Osteoblast (primary cell): ENCODE measurements around the gene ZNRF4. TPM values are rescaled to one million over a fixed set of nuclear protein-coding genes. Genes with fewer than 3 reads are reported as not detected.
A peak's percentile ranks its signal among the peaks of the same experiment; 100 is the strongest.

ENCODE experiments used
- DNase-seq: peaks from one replicate; pipeline ENCODE4 v3.0.0; 2011; ENCODE audit warnings: low spot score, mixed read lengths; ENCODE audit not compliant: insufficient read length; ENCODE audit errors: missing footprints
- H2AFZ ChIP-seq: 2 replicates; pipeline ENCODE4 v1.6.0; 2011; ENCODE audit warnings: mild to moderate bottlenecking, low read length
- H3K27ac ChIP-seq: 2 replicates; pipeline ENCODE4 v1.5.1; 2011; ENCODE audit warnings: mild to moderate bottlenecking, low read depth, low read length, moderate library complexity
- H3K27me3 ChIP-seq: 2 replicates; pipeline ENCODE4 v1.6.0; 2012; ENCODE audit warnings: mild to moderate bottlenecking, control low read depth, inconsistent platforms, low read length, moderate library complexity; ENCODE audit not compliant: insufficient read depth
- H3K36me3 ChIP-seq: 2 replicates; pipeline ENCODE4 v1.5.1; 2011; ENCODE audit warnings: mild to moderate bottlenecking, low read length, control low read depth, moderate library complexity; ENCODE audit not compliant: insufficient read depth
- H3K4me1 ChIP-seq: 2 replicates; pipeline ENCODE4 v1.5.1; 2011; ENCODE audit warnings: mild to moderate bottlenecking, low read length, control low read depth, moderate library complexity; ENCODE audit not compliant: insufficient read depth
- H3K4me2 ChIP-seq: 2 replicates; pipeline ENCODE4 v1.6.0; 2011; ENCODE audit warnings: mild to moderate bottlenecking, low read length; ENCODE audit not compliant: insufficient read depth
- H3K4me3 ChIP-seq: fragments of 200-600 bp; sonication (generic); 3 replicates; pipeline ENCODE4 v1.5.1; 2012; ENCODE audit warnings: mild to moderate bottlenecking, low read length, inconsistent platforms; ENCODE audit not compliant: insufficient read depth
- H3K79me2 ChIP-seq: 2 replicates; pipeline ENCODE4 v1.6.0; 2012; ENCODE audit warnings: mild to moderate bottlenecking, low read length, control low read depth, inconsistent platforms; ENCODE audit not compliant: insufficient read depth
- H3K9me3 ChIP-seq: 2 replicates; pipeline ENCODE4 v1.5.1; 2011; ENCODE audit warnings: low read depth, low read length, control low read depth
- H4K20me1 ChIP-seq: 2 replicates; pipeline ENCODE4 v1.6.0; 2012; ENCODE audit warnings: mild to moderate bottlenecking, low read length, control low read depth; ENCODE audit not compliant: insufficient read depth
- total RNA-seq: library from RNA; depleted of rRNA; stranded (reverse); fragments of >200 nt; gene quantifications from 2 replicates; pipeline ENCODE4 v1.2.3, GENCODE V29; 2012
- TF ChIP-seq, protein P1 (sequence below): IDR thresholded peaks from 2 replicates; pipeline ENCODE4 v1.5.1; 2011; ENCODE audit warnings: mild to moderate bottlenecking, low read depth, low read length, moderate library complexity; ENCODE audit errors: extremely low read depth

Gene ZNRF4
- total RNA-seq, 1 donor = not detected

- Histone ChIP-seq H3K27me3 (peaks cover 45% of the 10 kb centered on the region), H3K4me2 (no peak overlapping the region), H3K4me1 (no peaks in the 10 kb centered on the region), H4K20me1 (no peaks in the 10 kb centered on the region), H3K36me3 (no peaks in the 10 kb centered on the region), H3K27ac (no peak overlapping the region), H3K9me3 (no peaks in the 10 kb centered on the region), H3K79me2 (no peaks in the 10 kb centered on the region), H3K4me3 (no peak overlapping the region), H2AFZ (no peak overlapping the region)
- TF ChIP-seq, protein P1, sequence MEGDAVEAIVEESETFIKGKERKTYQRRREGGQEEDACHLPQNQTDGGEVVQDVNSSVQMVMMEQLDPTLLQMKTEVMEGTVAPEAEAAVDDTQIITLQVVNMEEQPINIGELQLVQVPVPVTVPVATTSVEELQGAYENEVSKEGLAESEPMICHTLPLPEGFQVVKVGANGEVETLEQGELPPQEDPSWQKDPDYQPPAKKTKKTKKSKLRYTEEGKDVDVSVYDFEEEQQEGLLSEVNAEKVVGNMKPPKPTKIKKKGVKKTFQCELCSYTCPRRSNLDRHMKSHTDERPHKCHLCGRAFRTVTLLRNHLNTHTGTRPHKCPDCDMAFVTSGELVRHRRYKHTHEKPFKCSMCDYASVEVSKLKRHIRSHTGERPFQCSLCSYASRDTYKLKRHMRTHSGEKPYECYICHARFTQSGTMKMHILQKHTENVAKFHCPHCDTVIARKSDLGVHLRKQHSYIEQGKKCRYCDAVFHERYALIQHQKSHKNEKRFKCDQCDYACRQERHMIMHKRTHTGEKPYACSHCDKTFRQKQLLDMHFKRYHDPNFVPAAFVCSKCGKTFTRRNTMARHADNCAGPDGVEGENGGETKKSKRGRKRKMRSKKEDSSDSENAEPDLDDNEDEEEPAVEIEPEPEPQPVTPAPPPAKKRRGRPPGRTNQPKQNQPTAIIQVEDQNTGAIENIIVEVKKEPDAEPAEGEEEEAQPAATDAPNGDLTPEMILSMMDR = no peak
- DNase-seq = peak; percentile 77
Measured at GRCh38 chr19:5489551-5489950, 34.3 kb downstream of the ZNRF4 start.

DNA sequence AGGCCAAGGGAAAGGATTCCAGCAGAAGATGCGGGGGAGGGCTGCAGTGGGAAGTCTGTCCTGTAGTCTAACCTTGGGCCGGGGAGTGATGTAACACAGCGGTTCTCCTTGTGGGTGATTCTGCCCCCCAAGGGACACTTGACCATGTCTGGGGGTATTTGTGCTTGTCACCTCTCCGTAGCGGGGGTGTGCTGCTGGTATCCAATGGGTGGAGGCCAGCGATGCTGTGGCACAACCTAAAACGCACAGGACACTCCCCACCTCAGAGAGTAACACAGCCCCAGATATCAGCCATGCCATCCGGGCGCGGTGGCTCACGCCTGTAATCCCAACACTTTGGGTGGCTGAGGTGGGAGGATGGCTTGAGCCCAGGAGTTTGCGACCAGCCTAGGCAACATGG is 36.3 kb downstream of the ZNRF4 start:
- no peaks in the 10 kb centered on the region for H3K36me3 ChIP-seq
- H3K9me3 ChIP-seq = no peaks in the 10 kb centered on the region
- no peaks in the 10 kb centered on the region for H4K20me1 ChIP-seq
- H3K4me2 ChIP-seq = no peak overlapping the region
- H3K79me2 ChIP-seq = no peaks in the 10 kb centered on the region
- no peak overlapping the region for H3K27ac ChIP-seq
- peaks cover 42% of the 10 kb centered on the region for H3K27me3 ChIP-seq
- H3K4me1 ChIP-seq = no peaks in the 10 kb centered on the region
- no peak overlapping the region for H3K4me3 ChIP-seq
- H2AFZ ChIP-seq = no peak overlapping the region
- peak; percentile 57 for DNase-seq
- TF ChIP-seq, protein P1 = no peak

DNA sequence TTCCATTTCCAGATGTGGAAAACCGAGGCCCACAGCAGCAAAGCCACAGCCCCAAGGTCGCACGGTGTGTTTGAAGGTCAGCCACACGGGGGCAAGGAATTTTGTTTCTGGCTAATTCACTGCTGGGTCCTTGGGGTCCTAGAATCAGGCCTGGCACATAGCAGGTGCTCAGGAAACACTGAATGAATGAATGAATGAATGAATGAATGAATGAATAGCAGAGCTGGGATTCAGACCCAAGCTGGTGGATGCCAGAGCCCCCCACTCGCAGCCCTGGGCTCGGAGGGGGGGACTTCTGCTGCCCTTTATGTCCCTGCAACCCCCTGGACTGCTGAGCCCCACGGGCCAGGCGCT is 37.0 kb downstream of the ZNRF4 start:
- no peaks in the 10 kb centered on the region for H3K9me3 ChIP-seq
- H4K20me1 ChIP-seq = no peaks in the 10 kb centered on the region
- no peak overlapping the region for H3K27ac ChIP-seq
- peak; percentile 29 for DNase-seq
- no peak overlapping the region for H2AFZ ChIP-seq
- no peaks in the 10 kb centered on the region for H3K36me3 ChIP-seq
- H3K4me3 ChIP-seq = no peak overlapping the region
- no peaks in the 10 kb centered on the region for H3K79me2 ChIP-seq
- no peaks in the 10 kb centered on the region for H3K4me1 ChIP-seq
- TF ChIP-seq, protein P1 = no peak
- H3K27me3 ChIP-seq = peaks cover 41% of the 10 kb centered on the region
- no peak overlapping the region for H3K4me2 ChIP-seq

DNA sequence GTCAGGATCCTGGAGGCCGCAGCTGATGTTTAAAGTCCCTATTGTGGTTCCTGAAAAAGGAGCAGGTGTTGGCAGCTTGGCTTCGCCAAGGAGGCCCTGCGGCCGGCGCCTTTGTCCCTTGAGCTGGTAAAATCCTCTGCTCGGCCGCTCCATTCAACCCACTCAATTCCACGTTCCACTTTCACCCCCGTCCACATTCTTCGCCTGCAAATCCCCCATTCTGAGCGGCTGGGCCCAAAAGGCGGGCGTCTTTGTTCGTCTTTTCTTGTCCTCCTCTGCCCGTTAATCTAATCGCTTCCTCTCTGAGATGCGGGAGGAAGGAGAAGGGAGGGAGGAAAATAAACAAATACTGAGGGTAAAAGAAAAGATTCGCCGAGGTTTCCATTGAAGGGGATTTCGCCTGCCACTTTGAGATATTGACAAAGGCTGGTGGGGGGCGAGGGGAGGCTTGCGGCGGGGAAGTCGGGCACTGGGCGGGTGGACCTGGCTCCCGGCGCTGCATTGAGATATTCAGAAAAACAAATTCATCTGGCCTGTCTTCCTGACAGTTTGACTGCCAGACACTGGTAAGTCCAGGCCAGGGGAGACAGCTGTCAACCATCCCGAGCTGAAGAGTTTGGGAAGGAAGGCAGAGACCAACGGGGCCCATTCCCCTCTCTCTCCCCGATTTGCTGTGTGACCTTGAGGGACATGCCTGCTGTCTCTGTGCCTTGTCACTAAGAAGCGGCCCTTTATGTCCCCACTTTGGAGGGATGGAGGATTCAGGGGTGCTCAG is 37.6 kb downstream of the ZNRF4 start:
- H3K27me3 ChIP-seq = peaks cover 39% of the 10 kb centered on the region

More for the DNA sequence above, 37.6 kb downstream of the ZNRF4 start:
- TF ChIP-seq, protein P1 = no peak
- no peaks in the 10 kb centered on the region for H3K4me1 ChIP-seq
- no peaks in the 10 kb centered on the region for H3K36me3 ChIP-seq
- H4K20me1 ChIP-seq = no peaks in the 10 kb centered on the region
- no peak overlapping the region for H3K4me2 ChIP-seq
- H3K27ac ChIP-seq = no peak overlapping the region
- no peak overlapping the region for H2AFZ ChIP-seq
- no peaks in the 10 kb centered on the region for H3K9me3 ChIP-seq
- DNase-seq = peak; percentile 84
- no peak overlapping the region for H3K4me3 ChIP-seq
- H3K79me2 ChIP-seq = no peaks in the 10 kb centered on the region
